ENCODE data around the gene DLGAP4. TPM values are rescaled to one million over a fixed set of nuclear protein-coding genes. Genes with fewer than 3 reads are reported as not detected.
A peak's percentile ranks its signal among the peaks of the same experiment; 100 is the strongest.

The DLGAP4 gene
- 9.2 and 15.9 TPM in 2 replicates for total RNA-seq

GRCh38 chr20:36305602-36306551, at the start of gene DLGAP4:
Gene DLGAP4 (plus strand): TSS chr20:36306339. CDS start chr20:36431718, 125,379 bp downstream.
- DNase-seq (ENCODE audit: low read depth in 2 of 2) = no peak

DNA sequence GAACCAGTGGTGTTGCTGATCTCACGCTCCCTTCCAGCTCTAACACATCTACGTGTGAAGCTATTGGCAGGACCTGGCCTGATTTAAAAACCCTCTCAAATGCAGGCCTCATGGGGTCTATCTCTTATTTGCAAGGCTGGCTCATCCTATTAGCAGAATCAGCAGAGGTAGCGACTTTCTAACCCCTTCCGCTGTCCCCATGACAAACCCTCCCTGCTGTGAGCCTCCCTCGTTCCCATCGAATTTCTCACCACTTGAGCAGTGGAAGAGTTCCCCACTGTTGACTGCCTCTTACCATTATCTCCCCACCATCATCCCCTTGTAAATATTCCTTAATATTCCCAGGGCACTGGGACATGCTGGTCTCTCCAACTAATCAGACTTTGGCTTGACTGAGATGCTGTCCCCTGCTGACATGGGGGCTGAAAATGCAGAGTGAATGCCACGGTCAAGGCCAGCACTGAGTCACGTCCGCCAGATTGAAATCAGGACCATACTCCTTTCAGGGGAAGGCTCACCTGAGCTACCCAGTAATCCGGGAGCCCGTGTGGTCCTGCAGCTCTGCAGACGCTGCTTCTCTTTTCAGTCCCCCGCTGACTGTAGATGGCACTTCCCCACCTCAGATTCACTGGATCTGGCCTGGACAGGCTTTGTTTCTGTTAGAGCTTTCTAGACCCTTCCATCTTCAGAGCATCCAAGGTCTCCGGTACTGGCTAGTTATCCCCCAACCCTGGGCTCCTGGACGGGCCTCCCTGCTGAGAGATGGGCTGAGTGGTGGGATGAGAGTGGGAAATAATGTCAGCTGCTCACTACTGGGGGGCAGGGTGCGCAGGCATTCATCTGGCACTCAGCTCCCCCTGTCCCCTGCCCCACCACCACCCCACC, 46.7 kb upstream of the DLGAP4 start:
- no peak for DNase-seq (ENCODE audit: low read depth in 2 of 2)

DNA sequence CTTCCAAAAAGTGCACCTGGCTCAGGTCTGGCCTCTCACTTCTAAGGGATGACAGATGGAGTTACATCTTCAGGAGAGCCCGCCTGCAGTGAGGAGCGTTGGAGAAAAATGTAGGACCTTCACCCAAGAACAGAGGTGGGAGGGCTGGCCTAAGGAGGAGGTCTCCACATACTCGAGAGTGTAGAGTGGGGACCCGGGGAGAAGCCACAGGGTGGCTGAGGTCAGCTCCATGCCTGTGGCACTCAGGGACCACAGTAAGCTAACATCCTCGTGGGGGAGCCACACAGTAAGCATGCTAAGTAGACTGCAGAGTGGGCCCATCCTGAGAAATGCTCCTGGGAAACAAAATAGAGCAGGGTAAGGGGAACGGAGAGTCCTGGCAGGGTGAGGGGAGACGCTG, 45.8 kb upstream of the DLGAP4 start:
- no peak for DNase-seq (ENCODE audit: low read depth in 2 of 2)

GRCh38 chr20:36261389-36262105, 44.6 kb upstream of the DLGAP4 start:
- no peak for DNase-seq (ENCODE audit: low read depth in 2 of 2)

- no peak for DNase-seq (ENCODE audit: low read depth in 2 of 2)
These were observed 43.7 kb upstream of the DLGAP4 start for GRCh38 chr20:36262440-36262839.

DNA sequence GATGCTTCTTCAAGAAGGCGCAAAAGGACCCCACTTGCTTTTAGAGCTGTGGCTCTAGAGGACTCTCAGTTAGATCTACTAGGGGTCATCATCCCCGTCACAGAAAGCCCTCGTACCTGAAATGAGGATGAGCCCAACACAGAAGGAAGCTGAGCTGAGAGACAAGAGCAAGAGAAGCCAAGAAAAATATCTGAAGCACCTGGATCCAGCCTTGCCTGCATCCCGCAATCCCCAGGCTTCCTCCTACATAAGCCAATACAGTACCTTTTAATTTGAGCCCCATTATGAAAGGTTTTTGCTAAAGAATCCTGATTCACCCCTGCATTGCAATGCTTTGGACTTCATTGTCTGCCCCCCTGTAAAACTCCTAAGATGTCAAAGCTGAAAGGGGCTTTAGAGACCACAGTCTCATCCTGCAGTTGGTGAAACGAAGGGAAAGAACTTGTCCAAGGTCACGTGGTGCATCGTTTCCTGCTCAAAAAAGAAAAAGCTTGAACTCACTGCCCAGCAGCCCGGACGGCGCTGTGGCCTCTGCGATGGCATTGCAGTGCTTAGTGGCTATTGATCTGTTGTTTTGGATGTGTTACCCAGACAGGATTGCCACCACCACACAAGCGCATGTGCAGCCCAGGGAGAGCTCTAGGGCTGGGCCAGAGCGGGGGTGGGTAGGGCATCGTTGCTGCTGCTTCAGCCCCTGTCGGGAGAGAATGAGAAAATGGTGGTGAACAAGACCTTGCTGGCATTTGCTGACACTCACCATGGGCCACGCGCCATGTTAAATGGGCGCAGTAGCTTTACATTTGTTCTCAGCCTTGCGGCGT, 41.5 kb upstream of the DLGAP4 start:
- DNase-seq (ENCODE audit: low read depth in 2 of 2) = no peak

DNA sequence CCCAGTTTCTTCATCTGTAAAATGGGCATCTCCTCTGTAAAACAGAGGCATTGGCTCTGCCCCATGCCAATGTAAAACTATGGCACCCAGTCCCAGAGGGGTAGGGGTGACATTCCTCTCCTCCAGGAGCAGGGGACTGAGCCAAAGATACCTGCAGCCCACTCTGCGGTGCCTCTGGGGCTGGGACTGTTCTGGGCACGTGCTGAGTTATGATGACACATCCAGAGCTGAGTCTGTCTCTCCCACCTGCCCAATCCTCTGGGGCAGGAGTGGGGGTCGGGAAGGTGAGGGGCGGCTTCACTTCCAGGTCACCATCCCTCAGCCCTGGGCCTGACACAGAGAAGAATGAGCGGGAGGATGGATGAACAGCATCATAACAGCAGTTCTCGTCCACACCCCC, 40.0 kb upstream of the DLGAP4 start:
- no peak for DNase-seq (ENCODE audit: low read depth in 2 of 2)

GRCh38 chr20:36267605-36268381, 38.3 kb upstream of the DLGAP4 start:
- no peak for DNase-seq (ENCODE audit: low read depth in 2 of 2)

DNA sequence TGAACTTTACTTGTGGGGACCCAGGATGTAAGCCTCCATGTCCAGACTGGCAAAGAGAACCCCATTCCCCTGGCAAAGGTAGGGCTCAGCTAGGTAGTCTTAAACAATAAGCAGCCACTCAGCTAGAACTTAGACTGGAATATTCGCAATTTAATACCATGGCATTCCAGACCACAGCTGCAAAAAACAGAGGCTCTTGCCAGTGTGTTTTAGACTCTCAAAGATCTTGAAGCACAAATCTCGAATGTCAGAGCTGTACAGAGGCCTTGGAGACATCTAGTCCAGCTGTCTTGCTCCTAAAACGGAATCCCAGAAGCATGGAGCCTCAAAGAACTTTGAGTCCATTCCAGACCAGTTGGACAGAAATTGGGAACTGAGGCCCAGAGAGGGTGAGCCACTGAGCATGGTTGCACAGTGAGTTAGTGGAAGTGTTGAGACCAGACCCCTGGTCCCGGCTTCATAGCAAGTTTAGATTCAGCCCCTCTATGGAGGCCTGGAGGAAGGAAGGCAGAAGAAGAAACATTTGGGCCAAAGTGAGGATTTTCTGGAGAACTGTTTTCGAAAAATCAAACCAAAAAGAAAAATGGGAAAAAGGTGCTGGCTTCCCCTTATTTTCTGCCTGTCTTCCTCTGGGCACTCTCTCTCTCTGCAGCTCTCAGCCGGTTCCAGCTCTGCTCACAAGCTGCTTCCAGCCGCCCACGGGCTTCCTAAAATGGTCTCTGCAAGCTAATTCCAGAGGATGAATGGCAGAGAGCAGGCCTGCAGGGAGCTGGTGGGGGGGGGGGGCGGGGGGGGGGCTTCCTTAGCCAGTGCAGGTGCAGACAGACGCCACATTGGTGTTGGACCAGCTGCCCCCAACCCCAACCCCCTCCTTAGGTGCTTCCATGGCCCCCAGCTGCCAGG, 37.4 kb upstream of the DLGAP4 start:
- no peak for DNase-seq (ENCODE audit: low read depth in 2 of 2)

- no peak for DNase-seq (ENCODE audit: low read depth in 2 of 2)
These were observed 36.6 kb upstream of the DLGAP4 start for GRCh38 chr20:36269507-36269906.

GRCh38 chr20:36270744-36271638, 35.1 kb upstream of the DLGAP4 start:
- no peak for DNase-seq (ENCODE audit: low read depth in 2 of 2)

DNA sequence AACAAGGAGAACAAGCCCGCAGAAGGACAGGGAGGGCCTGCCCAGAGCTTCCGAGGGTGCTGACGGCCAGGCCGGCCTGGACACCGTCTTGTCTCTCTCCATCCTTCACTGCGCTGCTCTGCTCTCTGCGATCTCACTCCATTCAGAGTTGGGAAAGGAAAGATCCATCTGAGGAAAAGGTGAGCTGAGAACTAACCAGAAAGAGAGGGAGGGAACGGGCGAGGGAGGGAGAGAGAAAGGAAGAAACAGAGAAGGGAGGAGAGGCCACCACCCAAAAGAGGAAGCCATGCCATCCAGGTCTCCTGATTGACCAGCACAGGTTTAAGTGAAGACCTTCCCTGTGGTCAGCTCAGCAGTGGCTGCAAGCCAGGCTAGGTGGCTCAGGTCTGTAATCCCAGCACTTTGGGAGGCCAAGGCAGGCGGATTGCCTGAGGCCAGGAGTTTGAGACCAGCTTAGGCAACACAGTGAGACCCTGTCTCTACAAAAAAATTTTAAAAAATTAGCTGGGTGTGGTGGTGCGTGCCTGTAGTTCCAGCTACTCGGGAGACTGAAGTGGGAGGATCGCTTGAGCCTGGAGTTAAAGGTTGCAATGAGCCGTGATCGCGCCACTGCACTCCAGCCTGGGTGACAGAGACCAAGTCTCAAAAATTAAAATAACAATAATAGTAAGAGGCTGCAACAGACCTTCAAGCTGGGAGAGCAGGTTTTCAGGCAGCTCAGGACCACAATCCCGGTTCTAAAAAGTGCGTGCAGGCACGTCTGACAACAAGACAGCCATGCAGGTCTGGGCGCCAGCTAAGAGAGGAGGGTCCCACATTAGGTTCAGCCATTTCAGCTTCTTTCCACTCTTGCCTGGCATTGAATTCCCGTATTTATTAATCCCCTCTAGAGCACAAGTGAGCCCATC, 34.2 kb upstream of the DLGAP4 start:
- DNase-seq (ENCODE audit: low read depth in 2 of 2) = no peak

- no peak for DNase-seq (ENCODE audit: low read depth in 2 of 2)
These were observed 33.5 kb upstream of the DLGAP4 start for GRCh38 chr20:36272547-36273220.

- peak; percentile 39 to 57 for DNase-seq (ENCODE audit: low read depth in 2 of 2)
These were observed 32.5 kb upstream of the DLGAP4 start for GRCh38 chr20:36273414-36274180.

DNA sequence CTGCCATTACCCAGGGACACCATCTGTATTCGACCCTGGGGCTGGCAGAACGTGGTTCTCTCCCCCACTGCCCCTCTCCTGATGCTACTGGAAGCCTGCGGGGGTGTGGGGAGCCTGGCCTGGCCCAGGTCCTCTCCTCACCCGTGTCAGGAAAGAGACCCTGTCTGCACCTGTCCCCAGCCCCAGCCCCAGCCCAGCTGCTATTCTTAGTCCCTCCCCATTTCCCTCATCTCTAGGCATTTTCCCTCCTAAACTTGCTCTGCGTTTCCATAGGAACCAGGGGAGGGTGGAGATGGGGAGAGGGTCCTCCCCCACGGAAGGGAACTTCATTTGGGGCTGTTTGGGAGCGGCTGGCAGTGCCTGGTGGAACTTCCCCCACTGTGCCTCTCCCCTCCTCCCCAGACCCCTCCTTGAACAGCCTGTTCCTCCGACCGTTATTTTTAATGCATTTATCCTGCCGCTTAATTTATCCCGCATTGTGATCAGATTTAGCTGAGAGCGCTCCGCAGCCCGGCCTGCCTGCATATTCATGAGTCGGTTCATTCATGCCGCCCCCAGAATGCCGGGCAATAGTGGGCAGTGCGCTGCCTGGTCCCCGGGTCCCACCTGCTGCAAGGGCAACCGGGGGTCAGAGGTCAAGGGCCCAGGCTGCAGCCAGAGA, 31.8 kb upstream of the DLGAP4 start:
- no peak for DNase-seq (ENCODE audit: low read depth in 2 of 2)
